HCT116 (cell line): ENCODE results near the gene OCA2. TPM values are rescaled to one million over a fixed set of nuclear protein-coding genes. Genes with fewer than 3 reads are reported as not detected.

ENCODE experiments used
- ATAC-seq: fragments of 200-7000 bp; cut with Tn5 transposase; 2 replicates; pipeline ENCODE4 v1.9.1; 2020; ENCODE audit warnings: mild to moderate bottlenecking, moderate library complexity
- BruUV-seq: library from RNA; stranded (reverse); fragments of 400-500 nt; replicated peaks from 2 replicates; lab custom pipeline; 2021; lab: Mats Ljungman, UMichigan
- CTCF ChIA-PET: fragments of 300-600 bp; sonication (Branson Sonifier 250); formaldehyde crosslinking; loops from one replicate; lab custom pipeline; 2021; ENCODE audit warnings: antibody characterized with exemption; lab: Charles Lee
- POLR2A ChIA-PET: fragments of 300-600, 350-600 bp; sonication (Branson Sonifier 250); formaldehyde crosslinking; loops from one replicate; lab custom pipeline; 2021; ENCODE audit warnings: antibody characterized with exemption; lab: Charles Lee
- RAD21 ChIA-PET, 2 experiments: fragments of 300-600 bp; sonication (Branson Sonifier 250); formaldehyde crosslinking; loops; one replicate each; lab custom pipeline; 2023; ENCODE audit warnings: low total read pairs in 2 of 2; ENCODE audit not compliant: uncharacterized antibody in 2 of 2, unreplicated experiment in 2 of 2, low non-redundant PET in 1 of 2; lab: Charles Lee
- DNase-seq: peaks from one replicate; pipeline ENCODE4 v3.0.0-alpha.2; 2010; ENCODE audit warnings: low read depth, low spot score
- H2AFZ ChIP-seq: fragments of 200-600 bp; shearing (Covaris generic), sonication (generic); 2 replicates; pipeline ENCODE4 v1.6.1; 2017; ENCODE audit warnings: low read depth, mixed run types, mixed read lengths, antibody characterized with exemption, low read length; ENCODE audit not compliant: poor library complexity, severe bottlenecking
- H3K27ac ChIP-seq: 2 replicates; pipeline ENCODE4 v1.5.1; 2012; ENCODE audit warnings: low read depth, low read length
- H3K27me3 ChIP-seq: fragments of 200-600 bp; sonication (generic); 2 replicates; pipeline ENCODE4 v1.6.1; 2016; ENCODE audit warnings: mixed run types, low read length, mixed read lengths; ENCODE audit not compliant: insufficient read depth
- H3K36me3 ChIP-seq, 2 experiments: fragments of 200-500 bp in 1 of 2; fragments of 200-600 bp in 1 of 2; sonication (Bioruptor generic) in 1 of 2; sonication (generic) in 1 of 2; 2 replicates each; pipeline versions ENCODE4 v1.5.1 to v1.6.1; 2014 to 2016; ENCODE audit warnings: low read length in 2 of 2, inconsistent platforms in 1 of 2, mixed read lengths in 1 of 2, mixed run types in 1 of 2; ENCODE audit not compliant: insufficient read depth in 2 of 2, control insufficient read depth in 1 of 2
- H3K4me1 ChIP-seq, 2 experiments: fragments of 200-600 bp in 1 of 2; sonication (generic) in 1 of 2; 2 replicates each; pipeline versions ENCODE4 v1.5.1 to v1.6.1; 2012 to 2017; ENCODE audit warnings: low read length in 2 of 2, inconsistent platforms in 1 of 2, mild to moderate bottlenecking in 1 of 2, mixed read lengths in 1 of 2, mixed run types in 1 of 2, moderate library complexity in 1 of 2; ENCODE audit not compliant: insufficient read depth in 2 of 2, control insufficient read depth in 1 of 2
- H3K4me2 ChIP-seq: fragments of 200-600 bp; sonication (generic); 2 replicates; pipeline ENCODE4 v1.6.1; 2017; ENCODE audit warnings: mixed run types, low read length, mixed read lengths
- H3K4me3 ChIP-seq, 2 experiments: fragments of 200-600 bp in 1 of 2; sonication (generic) in 1 of 2; replicated peaks in 1 of 2; 2 replicates each; pipeline ENCODE4 v1.5.1; 2011 to 2016; ENCODE audit warnings: low read length in 2 of 2, control low read depth in 1 of 2, low read depth in 1 of 2, mild to moderate bottlenecking in 1 of 2, mixed read lengths in 1 of 2, mixed run types in 1 of 2
- H3K79me2 ChIP-seq: fragments of 200-600 bp; sonication (generic); 2 replicates; pipeline ENCODE4 v1.6.1; 2017; ENCODE audit warnings: mild to moderate bottlenecking, mixed run types, low read length, moderate library complexity, mixed read lengths; ENCODE audit not compliant: insufficient read depth
- H3K9ac ChIP-seq: fragments of 200-600 bp; sonication (generic); 2 replicates; pipeline ENCODE4 v1.6.1; 2016; ENCODE audit warnings: low read length, mixed read lengths
- H3K9me2 ChIP-seq: fragments of 200-600 bp; sonication (generic), shearing (Covaris generic); 2 replicates; pipeline ENCODE4 v1.6.1; 2017; ENCODE audit warnings: mixed run types, mild to moderate bottlenecking, moderate library complexity; ENCODE audit not compliant: insufficient read depth
- H3K9me3 ChIP-seq, 2 experiments: fragments of 200-500 bp in 1 of 2; fragments of 200-600 bp in 1 of 2; sonication (Bioruptor generic) in 1 of 2; sonication (generic) in 1 of 2; 2 replicates each; pipeline ENCODE4 v1.6.1; 2014 to 2017; ENCODE audit warnings: low read length in 2 of 2, mixed read lengths in 2 of 2, inconsistent platforms in 1 of 2, low read depth in 1 of 2, mild to moderate bottlenecking in 1 of 2, mixed run types in 1 of 2, moderate library complexity in 1 of 2; ENCODE audit not compliant: control insufficient read depth in 1 of 2, insufficient read depth in 1 of 2
- H4K20me1 ChIP-seq: fragments of 200-600 bp; sonication (generic), shearing (Covaris generic); 2 replicates; pipeline ENCODE4 v1.6.1; 2017; ENCODE audit warnings: mixed run types, mild to moderate bottlenecking, moderate library complexity; ENCODE audit not compliant: insufficient read depth
- CBX3 ChIP-seq: IDR thresholded peaks from 2 replicates; pipeline ENCODE4 v1.6.1; 2012; ENCODE audit warnings: low read depth
- CEBPB ChIP-seq: IDR thresholded peaks from 2 replicates; pipeline ENCODE4 v1.6.1; 2012; ENCODE audit warnings: low read depth
- EGR1 ChIP-seq: IDR thresholded peaks from 2 replicates; pipeline ENCODE4 v1.6.1; 2012; ENCODE audit warnings: low read depth
- ELF1 ChIP-seq: IDR thresholded peaks from 2 replicates; pipeline ENCODE4 v1.6.1; 2012; ENCODE audit warnings: low read depth, borderline replicate concordance
- EZH2 ChIP-seq: fragments of 200-600 bp; sonication (generic); IDR thresholded peaks from 2 replicates; pipeline ENCODE4 v1.6.1; 2017; ENCODE audit warnings: antibody characterized with exemption, mixed run types
- EZH2phosphoT487 ChIP-seq: fragments of 200-600 bp; IDR thresholded peaks from 2 replicates; pipeline ENCODE4 v1.6.1; 2018; ENCODE audit warnings: antibody characterized with exemption, borderline replicate concordance
- FOSL1 ChIP-seq: IDR thresholded peaks from 2 replicates; pipeline ENCODE4 v1.6.1; 2012; ENCODE audit warnings: low read depth
- JUND ChIP-seq: IDR thresholded peaks from 2 replicates; pipeline ENCODE4 v1.6.1; 2012
- MAX ChIP-seq: IDR thresholded peaks from 2 replicates; pipeline ENCODE4 v1.6.1; 2012
- POLR2A ChIP-seq: IDR thresholded peaks from 2 replicates; pipeline ENCODE4 v1.7.0; 2011; ENCODE audit warnings: borderline replicate concordance; ENCODE audit not compliant: insufficient read depth, insufficient read length; ENCODE audit errors: extremely low read depth
- POLR2AphosphoS5 ChIP-seq: IDR thresholded peaks from 2 replicates; pipeline ENCODE4 v1.6.1; 2011; ENCODE audit warnings: mild to moderate bottlenecking, low read depth, low read length, moderate library complexity
- RAD21 ChIP-seq: IDR thresholded peaks from 2 replicates; pipeline ENCODE4 v1.6.1; 2012; ENCODE audit warnings: low read depth, mild to moderate bottlenecking
- REST ChIP-seq: IDR thresholded peaks from 2 replicates; pipeline ENCODE4 v1.6.1; 2012; ENCODE audit warnings: low read depth
- SP1 ChIP-seq: IDR thresholded peaks from 2 replicates; pipeline ENCODE4 v1.6.1; 2012; ENCODE audit warnings: low read depth
- YY1 ChIP-seq: IDR thresholded peaks from 2 replicates; pipeline ENCODE4 v1.6.1; 2011; ENCODE audit warnings: low read length, low read depth, moderate library complexity, mild to moderate bottlenecking; ENCODE audit not compliant: insufficient replicate concordance; ENCODE audit errors: extremely low read depth
- ZBTB33 ChIP-seq: IDR thresholded peaks from 2 replicates; pipeline ENCODE4 v1.6.1; 2011; ENCODE audit warnings: mild to moderate bottlenecking, low read length, moderate library complexity; ENCODE audit not compliant: insufficient replicate concordance; ENCODE audit errors: extremely low read depth
- ZFX ChIP-seq: fragments of 450-650 bp; IDR thresholded peaks from 2 replicates; pipeline ENCODE4 v1.6.1; 2017
- intact Hi-C: fragments of 100-400 bp; cut with micrococcal nuclease; formaldehyde crosslinking; loops from 2 replicates; pipeline ENCODE4 v1.10.0; 2022
- total RNA-seq: library from RNA; stranded (reverse); gene quantifications from one replicate; pipeline ENCODE4 v1.2.1, GENCODE V29; 2021; ENCODE audit not compliant: unreplicated experiment

OCA2 gene
- total RNA-seq, 1 experiment from 2014 or later = not detected

- RAD21 ChIA-PET = no interaction called here
- intact Hi-C loops = no loop called here
- Histone ChIP-seq H3K4me2 (no peak overlapping the region), H3K4me3 (no peak overlapping the region), H3K36me3 (no peaks in the 10 kb centered on the region), H4K20me1 (no peaks in the 10 kb centered on the region), H3K4me1 (no peaks in the 10 kb centered on the region), H3K9ac (no peak overlapping the region), H3K27ac (no peak overlapping the region), H2AFZ (no peak overlapping the region), H3K79me2 (no peaks in the 10 kb centered on the region), H3K9me3 (no peaks in the 10 kb centered on the region), H3K9me2 (no peaks in the 10 kb centered on the region), H3K27me3 (no peaks in the 10 kb centered on the region)
- ATAC-seq (no peak), DNase-seq (no peak)
- CTCF ChIA-PET = interaction anchor here (0.9 kb wide), 1 partner anchor 8 kb away, joined by 3 read pairs; no protein-coding TSS in a partner anchor
- POLR2A ChIA-PET = no interaction called here
- TF ChIP-seq CEBPB (no peak), MAX (no peak), POLR2AphosphoS5 (no peak)
- BruUV-seq = no TSS peak
These were observed 39.1 kb downstream of the OCA2 start for GRCh38 chr15:28060005-28060404.

- H4K20me1 ChIP-seq = no peaks in the 10 kb centered on the region
- no peaks in the 10 kb centered on the region for H3K27me3 ChIP-seq
- DNase-seq = no peak
- H3K9ac ChIP-seq = no peak overlapping the region
- no peaks in the 10 kb centered on the region for H3K9me3 ChIP-seq
- intact Hi-C loops = no loop called here
- H3K9me2 ChIP-seq = no peaks in the 10 kb centered on the region
- no peak overlapping the region for H2AFZ ChIP-seq
- POLR2A ChIA-PET = no interaction called here
- H3K27ac ChIP-seq = no peak overlapping the region
- BruUV-seq = no TSS peak
- no peaks in the 10 kb centered on the region for H3K36me3 ChIP-seq
- no peak overlapping the region for H3K4me2 ChIP-seq
- no peak for ATAC-seq
- no peak overlapping the region for H3K4me3 ChIP-seq
- no peaks in the 10 kb centered on the region for H3K4me1 ChIP-seq
- RAD21 ChIA-PET = no interaction called here
- H3K79me2 ChIP-seq = no peaks in the 10 kb centered on the region
- CTCF ChIA-PET = no interaction called here
- TF ChIP-seq EZH2 (no peak), SP1 (no peak), CBX3 (no peak), EZH2phosphoT487 (no peak), CEBPB (no peak), POLR2AphosphoS5 (no peak), EGR1 (no peak), ZBTB33 (no peak), REST (no peak), POLR2A (no peak), YY1 (no peak), MAX (no peak), JUND (no peak), ELF1 (no peak), ZFX (no peak), RAD21 (no peak), FOSL1 (no peak)
These were observed 41.0 kb downstream of the OCA2 start for GRCh38 chr15:28058082-28058481.
